ENCODE measurements around the gene NCAPD3.
"Not testable (repeated sequence)": the region's sequence is repeated elsewhere in the genome, so short reads cannot be mapped to it uniquely, and the experiment has no call there.

NCAPD3 gene

DNA sequence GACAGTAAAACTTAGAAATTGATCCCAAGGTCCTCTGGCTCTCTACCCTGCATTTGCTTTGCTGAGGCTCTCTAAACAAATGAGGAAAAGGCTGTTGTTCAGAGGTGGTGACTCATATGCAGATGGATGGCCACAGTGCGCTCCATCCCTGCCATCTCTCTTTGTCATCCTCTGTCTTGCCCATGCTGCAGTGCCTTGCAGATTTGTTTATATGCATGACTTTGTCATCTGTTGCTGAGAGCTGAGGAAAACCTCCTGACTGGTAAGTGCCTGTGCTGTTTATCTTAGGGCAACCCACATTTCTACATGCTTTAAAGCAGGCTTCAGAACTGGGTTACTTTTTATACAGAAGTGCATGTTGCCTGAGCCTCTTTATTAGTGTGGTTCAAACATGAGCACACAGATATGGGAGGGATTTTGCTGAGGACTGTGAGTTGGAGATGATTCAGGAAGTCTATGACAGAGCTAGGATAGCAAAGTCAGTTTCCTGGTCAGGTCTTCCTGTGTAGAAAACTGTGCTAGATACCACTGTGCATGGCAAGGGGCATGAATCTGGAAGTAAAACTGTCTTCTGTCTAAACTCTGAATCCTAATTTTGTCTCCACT, 97.4 kb downstream of the NCAPD3 start:
- DNase-seq: no peak

DNA sequence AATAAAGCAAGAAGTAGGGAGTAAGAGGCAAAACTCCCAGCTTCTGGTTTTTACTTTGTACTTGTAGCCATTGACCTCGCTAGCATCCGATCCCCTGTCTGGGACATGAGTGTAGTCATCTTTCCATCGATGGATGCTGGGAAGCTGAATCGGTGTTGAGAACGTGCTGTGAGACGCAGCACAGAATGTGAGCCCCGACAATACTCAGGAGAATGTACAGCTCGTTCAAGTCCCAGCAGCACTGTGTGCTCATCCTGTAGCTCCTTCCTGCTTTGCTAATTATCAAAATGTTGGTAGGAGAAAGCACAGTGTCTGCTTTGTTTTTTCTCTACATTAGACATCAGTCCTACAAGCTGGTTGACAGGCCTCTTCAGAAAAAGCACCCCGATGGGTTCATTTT, 98.3 kb downstream of the NCAPD3 start:
- DNase-seq: no peak

DNA sequence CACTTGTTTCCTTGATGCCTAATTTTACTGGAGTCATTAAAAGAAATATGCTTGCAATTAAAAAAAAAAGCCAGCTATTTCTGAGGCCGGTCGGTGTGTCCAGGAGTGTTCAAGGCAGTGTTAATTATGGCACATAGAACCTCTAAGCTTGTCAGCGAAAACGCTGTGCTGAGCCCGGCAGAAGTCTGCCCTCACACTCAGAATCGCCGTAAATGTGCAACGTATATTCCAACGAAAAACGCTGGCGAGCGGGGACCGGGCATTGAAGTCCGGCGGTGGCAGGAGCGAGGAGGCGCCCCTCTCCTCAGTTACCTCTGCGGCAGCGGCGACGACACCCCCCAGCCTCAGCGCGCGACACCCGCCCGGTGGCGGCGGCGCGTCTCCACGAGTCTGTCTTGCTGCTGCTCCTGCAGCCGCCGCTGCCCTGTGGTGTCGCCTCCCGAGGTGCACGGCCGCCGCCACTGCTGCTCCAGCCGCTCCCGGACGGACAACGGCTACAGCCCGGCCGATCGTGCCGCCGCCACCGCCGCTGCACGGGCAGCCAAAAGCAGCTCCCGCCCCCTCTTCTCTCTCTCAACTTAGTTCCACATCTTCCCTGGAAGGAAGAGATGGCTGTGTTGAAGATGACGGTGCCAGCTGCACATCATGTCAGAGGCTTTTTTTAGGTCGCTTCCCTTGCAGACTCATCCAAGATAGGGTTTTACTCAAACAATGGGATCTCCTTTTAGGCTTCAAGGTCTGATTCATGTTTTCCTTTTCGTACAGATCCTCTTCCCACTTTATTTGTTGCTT, 98.9 kb downstream of the NCAPD3 start:
- peak; percentile 66 for DNase-seq

DNA sequence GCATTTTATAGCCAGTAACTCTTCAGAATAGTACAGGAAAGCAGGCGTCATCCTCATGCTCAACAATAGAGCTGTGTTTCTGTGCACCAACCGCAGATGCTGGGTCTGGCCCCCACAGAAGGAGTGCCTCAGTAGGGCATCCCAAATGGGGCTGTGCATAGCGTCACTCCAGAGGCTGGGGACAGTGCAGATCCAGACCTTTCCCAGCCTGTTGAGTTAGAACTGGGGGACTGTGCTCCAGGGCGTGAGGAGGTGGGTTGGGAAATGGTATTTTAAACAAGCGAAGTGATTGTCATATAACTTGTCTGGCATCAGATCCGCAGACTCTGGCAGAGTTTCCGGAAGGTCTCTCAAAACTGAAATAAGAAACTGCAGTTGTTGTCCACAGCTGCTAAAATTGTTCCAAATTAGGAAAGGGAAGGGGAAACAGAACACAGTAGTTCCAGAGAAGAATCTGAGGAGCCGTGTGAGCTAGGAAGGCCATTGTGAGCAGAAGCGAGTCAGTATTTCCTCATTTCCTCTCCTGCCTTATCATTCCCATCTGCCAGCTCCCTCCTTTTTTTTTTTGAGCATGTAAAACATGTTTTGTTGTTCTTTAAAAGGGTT, 102.7 kb downstream of the NCAPD3 start:
- DNase-seq: peak; percentile 82

DNA sequence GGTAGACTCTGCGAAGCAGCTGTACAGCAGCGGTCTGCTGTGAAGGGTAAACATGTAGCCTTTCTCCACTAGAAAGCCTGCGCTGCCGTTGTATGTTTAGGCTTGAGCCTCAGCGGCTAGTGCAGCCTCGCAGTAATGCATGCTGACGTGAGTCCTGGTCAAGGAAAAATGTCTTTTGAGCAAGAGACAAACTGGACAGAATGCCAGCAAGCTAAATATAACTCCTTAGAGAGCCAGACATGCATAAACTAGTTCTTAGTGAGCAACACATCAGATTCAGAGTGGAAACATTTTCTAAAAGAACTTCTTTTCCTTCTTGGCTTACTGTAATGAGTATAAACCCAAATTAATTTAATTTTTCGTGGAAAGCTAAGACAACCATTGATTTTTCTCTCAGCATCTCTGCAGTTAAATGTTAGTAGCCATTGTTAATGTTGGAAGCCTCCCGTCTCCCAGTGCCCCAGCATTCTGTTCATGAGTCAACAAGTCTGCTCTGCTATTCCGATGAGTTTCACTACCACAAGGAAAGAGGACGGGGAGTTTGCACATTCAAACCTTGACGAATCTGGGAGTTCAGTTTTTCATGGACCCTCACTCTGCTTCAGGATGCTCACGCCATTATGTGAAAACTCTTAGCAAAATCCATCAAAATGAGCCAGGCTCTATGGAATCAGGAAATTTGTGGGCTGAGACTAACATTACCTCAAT, 103.5 kb downstream of the NCAPD3 start:
- peak; percentile 82 for DNase-seq

DNA sequence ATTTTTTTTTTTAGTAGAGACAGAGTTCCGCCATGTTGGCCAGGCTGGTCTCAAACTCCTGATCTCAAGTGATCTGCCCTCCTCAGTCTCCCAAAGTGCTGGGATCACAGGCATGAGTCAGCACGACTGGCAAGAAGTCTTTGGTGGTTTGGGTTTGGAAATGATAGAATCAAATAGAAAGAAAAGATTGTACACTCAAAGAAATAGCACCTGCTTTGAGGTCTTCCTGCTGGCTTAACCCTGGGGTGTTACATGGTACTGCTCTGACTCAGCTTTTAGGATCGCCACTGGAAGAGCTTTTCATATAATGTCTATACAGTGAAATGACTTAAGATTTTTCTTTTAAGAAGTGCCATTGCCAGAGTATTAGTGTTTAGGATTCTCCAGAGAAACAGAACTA, 104.7 kb downstream of the NCAPD3 start:
- DNase-seq: no peak

DNA sequence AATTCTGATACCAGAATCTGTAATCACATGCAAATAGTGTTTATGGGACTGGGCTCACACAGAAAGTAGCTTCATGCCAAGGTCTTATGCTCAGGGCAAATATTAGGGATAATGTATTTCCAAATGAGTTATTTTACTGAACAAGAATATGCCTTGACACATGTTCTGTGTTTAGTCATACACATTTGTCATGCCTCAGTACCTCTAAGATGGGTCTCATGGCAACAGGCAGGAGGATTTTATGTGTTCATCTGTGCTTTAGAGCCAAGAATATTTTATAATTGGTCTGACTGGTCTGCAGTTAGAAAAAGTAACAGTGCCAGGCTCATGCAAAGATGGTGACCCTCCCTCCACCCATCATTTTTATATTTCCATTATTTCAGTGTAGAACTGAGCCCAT, 105.8 kb downstream of the NCAPD3 start:
- no peak for DNase-seq

DNA sequence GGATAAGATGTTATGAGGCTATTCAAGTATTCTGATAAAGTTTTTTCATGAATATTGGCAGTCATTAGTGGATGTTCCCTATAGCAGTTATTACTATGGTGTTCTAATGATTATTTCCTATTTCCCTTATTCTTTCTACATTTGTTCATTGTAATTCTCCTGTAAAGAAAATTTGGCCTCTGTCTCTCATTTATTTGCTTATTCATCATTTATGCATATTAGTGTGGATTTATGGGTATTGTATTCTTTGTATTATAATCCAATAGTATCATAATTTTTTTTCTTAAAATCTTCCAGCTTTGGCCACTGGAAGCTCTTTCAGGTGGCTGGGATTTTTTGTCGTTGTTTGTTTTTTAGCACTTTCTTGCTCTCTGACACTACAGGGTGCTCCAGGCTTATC, 107.6 kb downstream of the NCAPD3 start:
- DNase-seq: no peak

DNA sequence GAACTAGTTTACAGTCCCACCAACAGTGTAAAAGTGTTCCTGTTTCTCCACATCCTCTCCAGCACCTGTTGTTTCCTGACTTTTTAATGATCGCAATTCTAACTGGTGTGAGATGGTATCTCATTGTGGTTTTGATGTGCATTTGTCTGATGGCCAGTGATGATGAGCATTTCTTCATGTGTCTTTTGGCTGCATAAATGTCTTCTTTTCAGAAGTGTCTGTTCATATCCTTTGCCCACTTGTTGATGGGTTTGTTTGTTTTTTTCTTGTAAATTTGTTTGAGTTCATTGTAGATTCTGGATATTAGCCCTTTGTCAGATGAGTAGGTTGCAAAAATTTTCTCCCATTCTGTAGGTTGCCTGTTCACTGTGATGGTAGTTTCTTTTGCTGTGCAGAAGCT, 110.0 kb downstream of the NCAPD3 start:
- not testable (repeated sequence) for DNase-seq

DNA sequence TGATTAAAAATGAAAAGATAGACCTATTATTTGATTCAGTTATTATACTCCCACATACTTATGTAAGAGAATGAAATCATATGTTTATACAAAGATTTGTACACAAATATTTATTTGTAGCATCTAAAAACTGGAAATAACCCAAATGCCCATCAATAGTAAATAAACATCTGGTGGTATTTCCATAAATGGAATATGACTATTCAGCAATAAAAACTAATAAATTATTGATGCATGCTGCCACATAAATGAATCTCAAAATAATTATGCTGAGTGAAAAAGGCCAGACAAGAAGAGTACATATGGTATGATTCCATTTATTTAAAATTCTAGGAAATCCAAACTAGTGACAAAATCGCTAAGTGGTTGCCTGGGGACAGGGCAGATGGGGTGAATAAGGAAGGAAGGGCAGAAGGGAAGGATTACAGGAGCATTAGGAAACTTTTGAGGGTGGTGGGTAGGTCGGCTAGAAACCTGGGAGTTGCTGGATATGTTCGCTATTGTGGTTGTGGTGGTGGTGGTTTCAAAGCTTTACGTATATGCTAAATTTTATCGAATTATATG, 113.4 kb downstream of the NCAPD3 start:
- DNase-seq: no peak

Measured in right hindlimb (tissue), 1 donor.